SK-N-SH (cell line): ENCODE results near the gene RTF2. TPM values are rescaled to one million over a fixed set of nuclear protein-coding genes. Genes with fewer than 3 reads are reported as not detected.

ENCODE experiments used
- CTCF ChIA-PET: fragments of 300-600, 350-600 bp; formaldehyde crosslinking; extraction: SDS; loops from one replicate; lab custom pipeline; 2021; lab: Yijun Ruan, JAX
- POLR2A ChIA-PET: fragments of 350-600 bp; sonication (Branson Sonifier 250); formaldehyde crosslinking; extraction: SDS; loops from one replicate; lab custom pipeline; 2020; ENCODE audit warnings: antibody characterized with exemption, inconsistent platforms; lab: Yijun Ruan, JAX
- DNase-seq: peaks from one replicate; pipeline ENCODE4 v3.0.0; 2012
- H2AFZ ChIP-seq: fragments of 200-600 bp; sonication (generic); 2 replicates; pipeline ENCODE4 v1.8.1; 2016; ENCODE audit warnings: antibody characterized with exemption, mild to moderate bottlenecking, low read depth
- H3F3A ChIP-seq: fragments of 200-600 bp; sonication (generic); replicated peaks from 2 replicates; pipeline ENCODE3; 2016; ENCODE audit warnings: antibody characterized with exemption, mild to moderate bottlenecking; ENCODE audit not compliant: insufficient read depth
- H3K27ac ChIP-seq, 2 experiments: fragments of 200-500 bp in 1 of 2; fragments of 200-600 bp in 1 of 2; sonication (Bioruptor generic) in 1 of 2; sonication (generic), shearing (Covaris generic) in 1 of 2; 2 replicates each; pipeline versions ENCODE4 v1.5.1 to v1.6.1; 2014 to 2016; ENCODE audit warnings: low read depth in 2 of 2, inconsistent platforms in 1 of 2, low read length in 1 of 2, mild to moderate bottlenecking in 1 of 2, mixed read lengths in 1 of 2
- H3K27me3 ChIP-seq: fragments of 200-600 bp; sonication (generic), shearing (Covaris generic); 2 replicates; pipeline ENCODE4 v1.6.1; 2016; ENCODE audit warnings: mixed run types; ENCODE audit not compliant: insufficient read depth
- H3K36me3 ChIP-seq, 2 experiments: fragments of 200-500 bp in 1 of 2; fragments of 200-600 bp in 1 of 2; sonication (Bioruptor generic) in 1 of 2; sonication (generic) in 1 of 2; replicated peaks in 1 of 2; 2 replicates each; pipeline versions ENCODE3 to v1.5.1; 2014 to 2016; ENCODE audit warnings: low read length in 1 of 2, mild to moderate bottlenecking in 1 of 2; ENCODE audit not compliant: insufficient read depth in 2 of 2, control insufficient read depth in 1 of 2
- H3K4me1 ChIP-seq, 2 experiments: fragments of 200-500 bp in 1 of 2; fragments of 200-600 bp in 1 of 2; sonication (Bioruptor generic) in 1 of 2; sonication (generic), shearing (Covaris generic) in 1 of 2; 2 replicates each; pipeline versions ENCODE4 v1.5.1 to v1.6.1; 2014 to 2016; ENCODE audit warnings: low read depth in 1 of 2, low read length in 1 of 2, mixed run types in 1 of 2; ENCODE audit not compliant: insufficient read depth in 2 of 2, control insufficient read depth in 1 of 2
- H3K4me2 ChIP-seq: fragments of 200-600 bp; sonication (generic), shearing (Covaris generic); 2 replicates; pipeline ENCODE4 v1.6.1; 2017; ENCODE audit warnings: mixed run types
- H3K4me3 ChIP-seq, 2 experiments: fragments of 200-500 bp in 1 of 2; fragments of 200-600 bp in 1 of 2; sonication (Bioruptor generic) in 1 of 2; sonication (generic), shearing (Covaris generic) in 1 of 2; 2 replicates each; pipeline versions ENCODE4 v1.5.1 to v1.8.1; 2014 to 2016; ENCODE audit warnings: low read depth in 2 of 2, inconsistent platforms in 1 of 2, low read length in 1 of 2, mild to moderate bottlenecking in 1 of 2, mixed read lengths in 1 of 2, moderate library complexity in 1 of 2
- H3K79me2 ChIP-seq: fragments of 200-600 bp; sonication (generic); 2 replicates; pipeline ENCODE4 v1.8.1; 2017; ENCODE audit warnings: mild to moderate bottlenecking; ENCODE audit not compliant: insufficient read depth
- H3K9ac ChIP-seq: fragments of 200-600 bp; sonication (generic); 2 replicates; pipeline ENCODE4 v1.6.1; 2017; ENCODE audit warnings: mixed run types
- H3K9me2 ChIP-seq: fragments of 200-600 bp; sonication (generic); 2 replicates; pipeline ENCODE4 v1.6.1; 2017; ENCODE audit warnings: mixed run types
- H3K9me3 ChIP-seq: fragments of 200-600 bp; sonication (generic); 2 replicates; pipeline ENCODE4 v1.6.1; 2017; ENCODE audit warnings: mixed run types, mild to moderate bottlenecking, moderate library complexity
- H4K20me1 ChIP-seq: fragments of 200-600 bp; sonication (generic); 2 replicates; pipeline ENCODE4 v1.6.1; 2017; ENCODE audit warnings: mild to moderate bottlenecking, mixed run types; ENCODE audit not compliant: insufficient read depth
- CHD2 ChIP-seq: fragments of 150-350 bp; IDR thresholded peaks from 2 replicates; pipeline ENCODE4 v1.6.1; 2018; ENCODE audit warnings: low read length; ENCODE audit not compliant: partially characterized antibody
- CTCF ChIP-seq: fragments of 200-600 bp; sonication (generic); IDR thresholded peaks from 2 replicates; pipeline ENCODE4 v1.6.1; 2017; ENCODE audit warnings: antibody characterized with exemption, mild to moderate bottlenecking, moderate library complexity
- EZH2phosphoT487 ChIP-seq: fragments of 200-600 bp; sonication (generic); IDR thresholded peaks from 2 replicates; pipeline ENCODE4 v1.6.1; 2017; ENCODE audit warnings: low read depth, mixed run types, mild to moderate bottlenecking, antibody characterized with exemption, moderate library complexity, borderline replicate concordance
- FOXJ3 ChIP-seq: sonication (generic); formaldehyde crosslinking; IDR thresholded peaks from 2 replicates; pipeline ENCODE4 v1.5.1; 2020; ENCODE audit warnings: mild to moderate bottlenecking, missing genetic modification reagents
- MXI1 ChIP-seq: IDR thresholded peaks from 2 replicates; pipeline ENCODE4 v1.6.1; 2012; ENCODE audit warnings: mild to moderate bottlenecking, low read depth, low read length, improper control_type of control experiment
- NFIC ChIP-seq: IDR thresholded peaks from 2 replicates; pipeline ENCODE4 v1.4.0; 2012; ENCODE audit warnings: borderline replicate concordance
- NRF1 ChIP-seq: IDR thresholded peaks from 2 replicates; pipeline ENCODE4 v1.6.1; 2012; ENCODE audit warnings: low read depth, mild to moderate bottlenecking, low read length
- RCOR1 ChIP-seq: fragments of 150-350 bp; IDR thresholded peaks from 2 replicates; pipeline ENCODE4 v1.6.1; 2017; ENCODE audit warnings: antibody characterized with exemption, low read length
- SIN3A ChIP-seq: IDR thresholded peaks from 2 replicates; pipeline ENCODE4 v1.6.1; 2012; ENCODE audit warnings: low read depth, mild to moderate bottlenecking, low read length, moderate library complexity, borderline replicate concordance
- SMC3 ChIP-seq: IDR thresholded peaks from 2 replicates; pipeline ENCODE4 v1.6.1; 2012; ENCODE audit warnings: low read depth, low read length, improper control_type of control experiment
- TAF1 ChIP-seq: IDR thresholded peaks from 2 replicates; pipeline ENCODE4 v1.6.1; 2012; ENCODE audit warnings: low read depth, mild to moderate bottlenecking, low read length, moderate library complexity, borderline replicate concordance
- TCF12 ChIP-seq: IDR thresholded peaks from 2 replicates; pipeline ENCODE4 v1.4.0; 2012
- USF1 ChIP-seq: IDR thresholded peaks from 2 replicates; pipeline ENCODE4 v1.4.0; 2012; ENCODE audit warnings: low read depth, borderline replicate concordance
- ZBTB33 ChIP-seq: IDR thresholded peaks from 2 replicates; pipeline ENCODE4 v1.4.0; 2012; ENCODE audit warnings: low read depth, borderline replicate concordance
- WGBS: methylation state at CpG from one replicate; pipeline ENCODE4 v1.1.6; 2017; ENCODE audit warnings: low lambda C conversion rate; 5-methylcytosine and 5-hydroxymethylcytosine counted together
- polyA plus RNA-seq, 3 experiments: library from polyadenylated mRNA; depleted of rRNA; stranded (reverse); fragments of >200 nt; gene quantifications; 2 replicates each; pipeline ENCODE4 v1.2.3, GENCODE V29; 2012

Gene RTF2
- polyA plus RNA-seq, 1 of the 3 experiments (the other 2 are of a cell fraction) = 78.2 TPM

GRCh38 chr20:56437196-56437960 lies 31.0 kb upstream of the RTF2 start:
- peaks cover 17% of the 10 kb centered on the region for H3F3A ChIP-seq
- no peaks in the 10 kb centered on the region for H3K27me3 ChIP-seq
- no peak overlapping the region for H3K27ac ChIP-seq
- H3K4me1 ChIP-seq = peaks cover 2 to 6% of the 10 kb centered on the region in 2 experiments; a peak in 2 of 4 replicates
- H3K79me2 ChIP-seq = no peaks in the 10 kb centered on the region
- no peak overlapping the region for H3K9ac ChIP-seq
- no peak overlapping the region for H2AFZ ChIP-seq
- H3K4me3 ChIP-seq = no peak overlapping the region
- no peaks in the 10 kb centered on the region for H3K36me3 ChIP-seq
- no peak overlapping the region for H3K4me2 ChIP-seq
- H3K9me3 ChIP-seq = no peaks in the 10 kb centered on the region
- TF ChIP-seq ZBTB33 (no peak), TCF12 (no peak), USF1 (no peak), SMC3 (no peak), NFIC (no peak), TAF1 (no peak), FOXJ3 (CRISPR knock-in tag) (no peak), EZH2phosphoT487 (no peak), MXI1 (no peak), RCOR1 (no peak), NRF1 (no peak), SIN3A (no peak), CHD2 (no peak), CTCF (no peak)
- DNase-seq = no peak
- CTCF ChIA-PET = no interaction called here
- POLR2A ChIA-PET = no interaction called here
- H3K9me2 ChIP-seq = no peaks in the 10 kb centered on the region
- H4K20me1 ChIP-seq = no peaks in the 10 kb centered on the region
- WGBS = 89% methylated on average over 12 of the region's 20 CpGs
